RWPE1 (cell line): ENCODE results near the gene FGFR2.

Experiments
- CTCF ChIA-PET: fragments of 350-600 bp; sonication (Branson Sonifier 250); formaldehyde crosslinking; extraction: SDS; loops from one replicate; lab custom pipeline; 2021; lab: Yijun Ruan, JAX
- POLR2A ChIA-PET: fragments of 400-600 bp; formaldehyde crosslinking; extraction: SDS; loops from one replicate; lab custom pipeline; 2020; ENCODE audit warnings: antibody characterized with exemption; ENCODE audit not compliant: low non-redundant PET; lab: Yijun Ruan, JAX
- DNase-seq: peaks from one replicate; pipeline ENCODE4 v3.0.0; 2012; ENCODE audit warnings: low spot score
- H3K27ac ChIP-seq: fragments of 450-650 bp; 2 replicates; pipeline ENCODE4 v1.5.1; 2017
- TF ChIP-seq, protein P1 (sequence below): fragments of 450-650 bp; conservative IDR thresholded peaks from 2 replicates; pipeline ENCODE4 v1.5.1; 2017; ENCODE audit warnings: low read depth, mild to moderate bottlenecking

The FGFR2 gene

DNA sequence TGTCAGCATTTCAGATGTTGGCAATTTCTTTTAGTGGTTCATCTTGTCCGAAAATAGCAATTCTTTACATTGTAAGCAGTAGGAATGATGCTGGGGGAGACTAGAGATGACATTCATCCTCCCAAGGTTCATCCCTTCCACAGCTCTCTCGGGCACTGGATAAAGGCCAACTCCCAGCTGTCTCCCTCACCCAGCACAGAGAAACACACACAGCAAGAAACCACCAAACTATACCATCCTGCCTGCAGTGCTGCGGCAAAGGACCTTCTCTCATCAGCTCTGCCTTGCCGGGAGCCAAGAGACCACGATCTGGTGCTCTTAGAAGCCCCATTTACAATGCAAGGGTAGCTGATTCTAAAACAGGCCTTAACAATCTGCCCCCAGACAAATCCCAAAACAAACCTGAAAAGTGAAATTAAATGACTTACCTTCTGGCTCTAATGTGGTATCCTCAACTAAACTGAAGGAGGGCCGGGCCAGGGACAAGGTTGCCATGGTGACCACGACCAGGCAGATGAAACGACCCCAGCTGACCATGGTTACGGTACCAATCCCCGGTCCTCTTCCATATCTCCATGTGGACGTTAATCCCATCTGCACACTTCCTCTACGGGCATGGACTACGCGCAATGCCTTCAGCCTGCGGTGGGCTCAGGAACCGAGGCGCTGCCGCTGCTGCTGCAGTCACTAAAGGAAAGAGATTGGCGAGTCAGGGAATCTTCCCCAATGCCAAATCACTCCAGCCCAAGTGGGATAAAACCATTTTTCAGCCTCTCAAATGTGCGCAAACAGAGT, 4.8 kb downstream of the FGFR2 start:
- ChIA-PET CTCF (no interaction called here), POLR2A (no interaction called here)
- TF ChIP-seq, protein P1, sequence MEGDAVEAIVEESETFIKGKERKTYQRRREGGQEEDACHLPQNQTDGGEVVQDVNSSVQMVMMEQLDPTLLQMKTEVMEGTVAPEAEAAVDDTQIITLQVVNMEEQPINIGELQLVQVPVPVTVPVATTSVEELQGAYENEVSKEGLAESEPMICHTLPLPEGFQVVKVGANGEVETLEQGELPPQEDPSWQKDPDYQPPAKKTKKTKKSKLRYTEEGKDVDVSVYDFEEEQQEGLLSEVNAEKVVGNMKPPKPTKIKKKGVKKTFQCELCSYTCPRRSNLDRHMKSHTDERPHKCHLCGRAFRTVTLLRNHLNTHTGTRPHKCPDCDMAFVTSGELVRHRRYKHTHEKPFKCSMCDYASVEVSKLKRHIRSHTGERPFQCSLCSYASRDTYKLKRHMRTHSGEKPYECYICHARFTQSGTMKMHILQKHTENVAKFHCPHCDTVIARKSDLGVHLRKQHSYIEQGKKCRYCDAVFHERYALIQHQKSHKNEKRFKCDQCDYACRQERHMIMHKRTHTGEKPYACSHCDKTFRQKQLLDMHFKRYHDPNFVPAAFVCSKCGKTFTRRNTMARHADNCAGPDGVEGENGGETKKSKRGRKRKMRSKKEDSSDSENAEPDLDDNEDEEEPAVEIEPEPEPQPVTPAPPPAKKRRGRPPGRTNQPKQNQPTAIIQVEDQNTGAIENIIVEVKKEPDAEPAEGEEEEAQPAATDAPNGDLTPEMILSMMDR: no peak
- DNase-seq: no peak
- H3K27ac ChIP-seq: no peak overlapping the region

DNA sequence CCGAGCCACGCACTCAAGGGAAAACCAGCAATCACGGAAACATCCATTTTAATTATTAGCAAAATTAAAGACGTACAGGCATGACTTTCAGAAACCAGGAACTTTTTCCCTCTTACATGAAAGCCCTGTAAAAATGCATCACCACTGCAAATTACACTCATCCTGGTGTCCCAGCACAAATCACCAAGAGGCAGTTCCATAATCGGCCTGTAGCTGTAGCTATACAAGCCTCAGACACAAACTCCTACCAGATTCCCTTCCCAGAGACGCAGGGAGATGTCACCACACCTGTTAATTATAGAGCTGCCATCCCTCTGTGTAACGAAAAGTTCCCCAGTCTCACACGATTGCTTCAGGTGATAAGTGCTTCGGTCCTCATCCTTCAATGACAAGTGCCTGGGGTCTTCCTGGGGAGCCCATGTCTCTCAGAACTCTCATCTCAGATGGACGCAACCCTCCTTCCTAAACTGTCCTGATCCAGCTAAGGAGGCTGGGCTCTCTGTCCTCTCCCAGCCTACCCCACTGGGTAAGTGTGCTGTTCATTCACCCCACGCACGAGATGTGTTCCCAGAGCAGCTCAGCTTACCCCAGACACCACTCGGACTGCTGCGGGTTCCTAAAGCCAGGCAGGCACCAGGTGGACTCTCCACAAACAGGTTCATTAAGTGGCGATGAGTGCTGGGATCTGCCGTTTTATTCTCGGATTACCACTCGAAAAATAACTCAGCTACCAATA, 5.9 kb downstream of the FGFR2 start:
- ChIA-PET CTCF (interaction anchor here (0.6 to 0.7 kb wide), 2 partner anchors 32 to 162 kb away, joined by 3 read pairs; no protein-coding TSS in a partner anchor), POLR2A (no interaction called here)
- DNase-seq: no peak
- no peak overlapping the region for H3K27ac ChIP-seq
- TF ChIP-seq, protein P1: no peak

DNA sequence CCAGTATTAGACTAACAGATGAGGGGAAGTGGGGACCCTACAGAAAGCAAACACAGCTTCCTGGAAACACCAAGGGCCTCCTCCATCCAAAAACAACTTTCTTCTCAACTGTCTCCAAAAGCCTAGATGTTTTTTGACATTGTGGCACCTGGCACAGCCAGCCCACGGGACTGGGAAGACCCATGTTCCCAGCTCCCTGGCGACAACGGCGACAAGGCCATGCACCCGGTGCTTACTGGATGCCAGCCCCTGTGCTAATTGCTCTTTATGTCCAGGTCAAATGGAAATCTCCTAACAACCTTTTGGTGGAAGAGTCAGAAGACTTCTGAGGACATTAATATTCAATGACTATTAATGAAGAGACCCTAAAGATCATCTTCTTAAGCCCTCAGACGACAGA, 7.1 kb downstream of the FGFR2 start:
- ChIA-PET POLR2A (no interaction called here), CTCF (interaction anchor here (0.6 kb wide), 1 partner anchor 33 kb away, joined by 3 read pairs; no protein-coding TSS in a partner anchor)
- H3K27ac ChIP-seq: no peak overlapping the region
- TF ChIP-seq, protein P1: no peak
- no peak for DNase-seq

DNA sequence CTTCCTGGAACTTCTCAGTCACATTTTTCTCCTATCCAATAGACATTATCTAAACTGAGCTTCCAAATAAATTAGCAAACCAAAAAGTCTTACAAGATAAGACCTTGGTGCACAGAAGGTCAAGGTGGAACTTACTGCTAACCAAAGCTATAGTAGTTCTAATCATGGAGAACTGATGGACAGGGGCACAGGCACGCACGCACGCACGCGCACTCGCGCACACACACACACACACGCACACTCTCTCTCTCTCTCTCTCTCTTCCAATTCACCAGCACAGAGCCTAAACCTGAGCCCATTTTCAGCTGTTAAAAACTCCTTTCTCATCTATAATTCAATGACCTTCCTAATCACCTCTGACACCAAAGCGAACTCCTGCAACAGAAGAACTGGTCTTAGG, 7.5 kb downstream of the FGFR2 start:
- H3K27ac ChIP-seq: no peak overlapping the region
- no peak for DNase-seq
- TF ChIP-seq, protein P1: no peak
- ChIA-PET CTCF (no interaction called here), POLR2A (no interaction called here)

DNA sequence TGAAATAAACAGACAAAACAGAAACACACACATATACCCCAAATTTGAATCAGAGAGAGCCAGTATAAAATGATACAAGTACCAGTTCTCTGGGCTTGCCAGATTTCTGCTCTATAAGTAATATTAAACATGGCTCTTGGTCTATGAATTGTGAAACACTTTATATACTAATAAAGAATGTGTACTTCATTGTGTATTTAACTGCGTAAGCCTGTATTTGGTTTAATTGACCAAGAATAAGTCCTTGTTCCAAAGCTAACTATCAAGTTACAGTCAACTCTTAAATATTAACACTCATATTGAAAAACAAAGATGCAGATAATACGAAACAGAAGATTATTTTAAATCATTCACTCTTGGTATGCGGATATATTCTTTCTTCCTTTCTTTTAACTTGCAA, 8.7 kb downstream of the FGFR2 start:
- ChIA-PET CTCF (no interaction called here), POLR2A (no interaction called here)
- H3K27ac ChIP-seq: no peak overlapping the region
- no peak for DNase-seq
- TF ChIP-seq, protein P1: no peak

DNA sequence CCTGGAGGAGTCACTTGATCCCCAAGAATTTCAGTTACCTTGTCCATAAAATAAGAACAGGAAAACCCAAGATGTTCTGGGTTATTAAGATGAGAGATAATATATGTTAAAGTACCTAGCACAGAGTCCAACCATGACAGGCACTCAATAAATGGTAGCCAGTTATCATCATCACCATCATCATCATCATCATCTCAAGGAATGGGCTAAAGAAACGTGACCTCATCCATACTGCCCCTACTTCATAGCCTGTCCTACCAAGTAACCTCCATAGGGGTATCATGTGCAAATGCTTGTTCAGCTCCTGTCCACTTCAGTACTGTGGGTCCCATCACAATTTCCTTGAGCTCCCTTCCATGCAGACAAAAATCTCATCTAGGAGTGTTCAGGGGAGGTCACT, 14.4 kb downstream of the FGFR2 start:
- DNase-seq: no peak
- CTCF ChIA-PET: no interaction called here
- no peak overlapping the region for H3K27ac ChIP-seq
- TF ChIP-seq, protein P1: no peak
- POLR2A ChIA-PET: no interaction called here
